Activated CD4-positive, alpha-beta T cell treated with anti-CD3 and anti-CD28 coated beads for 48 hours (primary cell): ENCODE measurements around the gene HDLBP.

Source experiments
- DNase-seq: peaks from one replicate; pipeline ENCODE4 v3.0.0-alpha.2; 2020

The HDLBP gene

DNA sequence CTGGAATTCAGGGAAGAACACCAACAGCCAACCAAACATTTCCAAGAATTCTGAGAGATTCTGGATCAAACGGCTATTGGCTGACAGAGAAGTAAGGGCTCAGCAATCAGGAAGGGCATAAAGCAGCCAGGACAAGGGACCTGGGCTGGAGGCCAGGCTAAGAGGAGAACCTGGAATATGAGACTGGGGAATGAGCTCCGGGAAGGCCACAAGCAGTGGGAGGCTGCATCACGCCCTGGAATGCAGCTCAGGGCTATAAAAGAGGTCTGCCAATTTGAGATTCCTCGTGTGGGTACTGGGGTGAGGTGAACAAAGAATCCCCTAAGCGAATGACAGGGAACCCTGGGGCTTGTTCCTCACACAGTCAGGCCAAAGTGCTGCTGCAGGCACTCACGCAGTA is 66.6 kb downstream of the HDLBP start:
- no peak for DNase-seq

DNA sequence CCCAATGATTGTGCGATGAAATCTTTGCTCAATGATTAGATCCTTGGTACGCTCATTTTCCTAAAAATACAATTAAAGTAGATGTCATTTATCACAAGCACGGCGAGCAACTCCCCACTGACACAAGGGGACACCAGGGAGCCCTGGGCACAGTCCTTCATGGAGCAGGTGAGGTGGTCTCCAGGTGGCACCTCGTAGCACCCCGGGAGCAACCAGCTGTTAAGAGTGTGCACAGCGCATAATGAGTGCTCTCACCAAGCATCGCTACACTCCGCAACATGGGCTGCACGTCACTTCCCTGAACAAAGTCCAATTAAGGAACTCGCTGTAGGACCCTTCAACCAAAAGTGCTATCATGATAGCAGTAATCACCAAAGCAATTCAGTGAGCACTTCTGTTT is 67.2 kb downstream of the HDLBP start:
- no peak for DNase-seq

DNA sequence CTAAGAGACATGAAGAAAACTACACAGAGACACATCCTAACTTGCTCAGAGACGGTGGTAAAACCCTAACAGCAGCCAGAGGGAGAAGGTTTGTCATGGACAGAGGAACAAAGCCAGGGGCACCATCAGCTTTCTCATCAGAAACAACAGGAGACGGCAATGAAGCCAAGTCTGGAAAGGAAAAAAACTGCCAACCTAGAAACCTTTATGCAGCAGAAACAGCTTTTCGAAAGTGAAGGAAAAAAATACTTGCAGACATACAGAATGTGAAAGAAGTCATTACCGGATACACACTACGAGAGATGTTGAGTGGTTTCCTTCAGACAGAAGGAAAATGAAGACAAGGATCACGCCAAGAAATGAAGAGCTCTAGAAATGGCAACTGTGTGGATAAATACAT is 71.1 kb downstream of the HDLBP start:
- DNase-seq = no peak

DNA sequence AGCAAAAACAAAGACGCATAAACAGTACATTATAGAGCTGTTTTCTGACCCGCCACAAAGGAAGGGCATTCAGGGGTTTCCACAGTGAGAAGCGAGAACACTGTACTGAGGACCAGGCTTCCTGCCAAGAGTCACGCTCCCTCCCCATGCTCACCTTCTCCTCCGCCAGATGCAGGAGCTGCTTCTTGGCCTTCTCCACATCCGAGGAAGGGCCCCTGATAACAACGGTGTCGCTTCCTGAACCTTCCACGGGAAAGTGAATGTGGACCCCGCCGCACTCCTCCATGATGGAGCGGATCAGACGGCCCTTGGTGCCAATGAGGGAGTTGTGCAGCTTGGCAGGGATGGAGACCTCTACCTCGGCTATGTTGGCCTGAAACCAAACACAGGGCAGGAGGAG is 73.2 kb downstream of the HDLBP start:
- no peak for DNase-seq

DNA sequence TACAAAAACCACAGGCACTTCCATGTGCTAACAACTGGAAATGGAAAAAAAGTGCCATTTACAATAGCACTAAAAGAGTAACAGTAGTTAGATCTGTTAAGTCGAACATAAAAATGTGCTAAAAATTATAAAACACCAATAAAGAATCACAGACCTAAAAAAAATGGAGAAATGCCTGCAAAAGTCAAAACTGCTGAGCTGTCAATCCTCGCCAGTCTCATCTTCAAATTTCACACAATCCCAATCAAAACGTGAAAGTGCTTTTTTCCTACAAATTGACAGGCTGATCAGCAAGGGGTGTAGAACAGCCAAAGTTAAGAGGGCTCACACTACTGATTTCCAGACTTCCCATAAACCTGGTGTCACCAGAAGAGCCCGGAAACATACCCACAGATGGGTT is 73.8 kb downstream of the HDLBP start:
- no peak for DNase-seq

DNA sequence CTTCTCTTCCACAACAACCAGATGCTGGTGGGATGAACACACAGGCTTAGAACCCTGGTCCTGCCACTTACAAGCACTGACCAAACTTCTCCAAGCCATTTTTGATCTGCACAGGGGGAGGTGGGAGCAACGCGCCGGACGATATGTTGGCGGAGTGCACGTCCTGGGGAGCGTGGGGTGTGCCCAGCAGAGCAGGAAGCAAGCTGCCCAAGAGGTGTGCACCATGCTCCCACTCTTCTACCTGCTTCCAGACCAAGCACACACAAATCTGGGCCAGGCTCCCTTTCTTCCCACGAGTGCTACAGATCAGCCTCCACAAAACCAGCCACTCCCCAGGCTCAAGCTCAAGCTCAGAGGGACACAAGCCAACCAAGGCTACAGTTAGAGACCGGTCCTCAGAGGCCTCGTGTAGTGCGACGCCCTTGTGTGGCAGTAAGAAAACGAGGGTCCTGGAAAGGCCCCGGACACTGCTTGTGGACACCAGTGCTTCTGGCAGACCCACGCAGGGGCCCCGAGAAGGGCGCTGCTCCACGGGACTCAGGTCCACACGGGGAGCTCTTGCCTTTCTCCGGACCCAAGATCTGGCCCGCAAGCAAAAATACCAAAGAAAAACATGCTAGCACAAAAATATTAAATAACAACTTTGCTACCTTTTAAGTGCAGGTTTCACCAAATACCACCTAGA is 75.0 kb downstream of the HDLBP start:
- DNase-seq = no peak

DNA sequence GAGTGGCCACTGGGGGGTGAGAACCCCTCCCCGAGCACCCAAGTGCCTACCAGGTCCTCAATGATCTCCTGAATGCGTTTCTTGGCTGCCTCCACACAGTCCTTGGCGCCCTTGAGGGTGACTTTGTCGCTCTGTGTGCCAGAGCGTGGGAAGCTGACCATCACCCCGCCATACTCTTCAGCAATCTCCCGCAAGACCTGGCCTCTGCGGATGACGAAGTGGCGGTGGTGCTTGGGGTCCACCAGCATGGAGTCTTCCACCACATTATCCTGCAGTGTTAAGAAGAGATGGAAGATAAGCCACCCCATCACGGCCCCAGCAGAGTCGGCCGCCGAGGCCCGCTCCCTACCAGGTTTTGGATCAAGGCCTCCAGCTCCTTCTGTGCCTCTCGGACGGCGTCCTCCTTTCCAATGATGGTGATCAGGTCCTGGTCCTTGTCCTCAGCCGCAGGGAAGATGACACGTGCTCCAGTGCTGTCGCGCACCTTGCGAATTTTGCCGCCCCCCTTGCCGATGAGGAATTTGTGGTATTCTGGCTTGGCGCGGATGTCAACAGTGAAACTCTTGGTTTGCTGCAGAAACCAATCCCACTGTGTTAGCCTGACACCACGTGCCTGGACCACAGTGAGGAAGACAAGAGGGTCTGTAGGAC is 75.8 kb downstream of the HDLBP start:
- no peak for DNase-seq

DNA sequence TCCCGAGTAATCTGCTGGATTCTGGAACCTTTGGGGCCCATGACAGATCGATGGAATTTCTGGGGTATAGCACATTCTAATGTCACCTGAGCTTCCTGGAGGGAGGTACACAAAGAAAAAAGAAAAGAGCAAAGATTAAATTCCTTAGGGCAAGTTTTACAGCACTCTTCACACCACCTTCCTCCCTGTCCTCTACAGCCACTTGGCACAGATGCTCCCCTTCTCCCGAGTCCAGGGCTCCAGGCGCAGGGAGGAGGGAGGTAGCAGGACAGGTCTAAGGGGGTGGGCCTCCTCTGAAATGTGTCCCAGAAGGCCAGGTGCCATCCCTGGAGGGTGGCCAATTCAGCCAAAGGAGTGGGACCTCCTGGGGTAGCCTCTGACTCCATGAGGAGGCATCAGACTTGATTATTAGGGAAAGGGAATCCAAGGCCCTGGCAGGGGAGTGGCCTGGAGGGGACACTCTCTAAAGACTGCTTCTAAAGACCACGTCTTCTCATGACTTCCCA is 76.7 kb downstream of the HDLBP start:
- no peak for DNase-seq

DNA sequence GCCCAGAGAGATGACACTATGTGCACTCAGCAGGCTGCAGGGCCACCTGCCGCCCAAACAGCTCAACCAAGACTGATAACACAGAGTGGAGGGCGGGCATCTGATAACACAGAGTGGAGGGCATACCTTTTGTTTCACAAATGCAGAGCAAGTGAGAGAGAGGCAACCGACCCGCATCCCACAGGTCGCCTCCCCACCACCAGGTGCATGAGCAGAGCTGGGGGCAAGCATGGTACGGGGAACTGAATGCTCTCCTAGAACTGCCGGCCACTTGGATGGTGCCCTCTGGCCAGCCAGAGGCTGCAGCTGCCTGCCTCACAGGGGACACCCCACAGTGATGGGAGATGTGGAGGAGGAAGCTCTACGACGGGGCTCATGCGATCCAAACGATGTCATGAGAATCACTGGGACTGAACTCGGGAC is 77.5 kb downstream of the HDLBP start:
- no peak for DNase-seq

DNA sequence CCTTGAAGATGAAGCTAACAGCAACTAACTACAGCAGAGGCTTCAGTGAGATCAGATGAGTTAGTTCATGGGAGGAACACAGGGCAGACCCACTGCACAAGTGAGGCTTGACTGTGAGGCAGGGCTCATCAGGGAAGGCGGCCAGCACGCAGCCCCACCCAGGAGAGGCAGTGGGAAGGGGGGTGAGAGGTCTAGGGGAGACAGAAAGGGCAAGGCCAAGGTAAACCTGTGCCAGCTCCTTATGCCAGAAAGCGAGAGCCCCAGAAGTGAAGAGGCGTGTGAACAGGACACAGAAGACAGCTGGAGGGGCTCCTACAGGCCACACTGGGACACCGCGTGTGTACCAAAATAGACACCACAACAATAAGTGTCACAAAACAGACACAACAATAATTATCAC is 78.4 kb downstream of the HDLBP start:
- DNase-seq = no peak

DNA sequence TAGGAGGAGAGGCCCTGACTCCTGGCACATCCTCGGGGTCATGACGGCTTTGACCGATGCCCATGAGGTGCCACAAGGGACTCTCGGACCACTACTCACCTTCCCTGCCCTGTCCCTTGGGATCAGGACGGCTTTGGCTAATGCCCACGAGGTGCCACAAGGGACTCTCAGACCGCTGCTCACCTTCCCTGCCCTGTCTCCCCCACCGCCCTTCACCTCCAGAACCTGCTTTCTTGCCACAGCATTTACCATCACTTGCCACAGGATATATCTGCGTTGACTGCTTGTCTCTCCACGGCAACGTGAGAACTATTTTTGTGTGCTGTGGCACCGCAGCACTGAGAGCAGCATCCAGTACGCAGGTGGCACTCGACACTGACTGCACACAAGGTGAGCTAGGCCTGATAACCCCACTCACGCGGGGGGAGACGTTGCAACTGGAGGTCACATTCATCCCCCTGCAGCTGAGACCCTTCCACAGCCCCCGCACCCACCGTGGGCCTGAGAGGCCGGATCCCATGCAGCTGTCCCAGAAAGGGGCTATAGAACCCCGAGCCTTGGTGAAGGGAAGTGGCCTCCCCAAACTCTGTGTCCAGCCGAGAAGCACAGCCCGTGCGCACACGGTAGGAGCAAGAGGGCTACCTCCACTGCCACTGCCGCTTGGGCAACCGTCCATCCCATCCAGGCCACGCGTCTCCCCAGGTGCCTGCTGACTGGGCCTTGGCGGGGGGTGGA is 79.4 kb downstream of the HDLBP start:
- DNase-seq = no peak

DNA sequence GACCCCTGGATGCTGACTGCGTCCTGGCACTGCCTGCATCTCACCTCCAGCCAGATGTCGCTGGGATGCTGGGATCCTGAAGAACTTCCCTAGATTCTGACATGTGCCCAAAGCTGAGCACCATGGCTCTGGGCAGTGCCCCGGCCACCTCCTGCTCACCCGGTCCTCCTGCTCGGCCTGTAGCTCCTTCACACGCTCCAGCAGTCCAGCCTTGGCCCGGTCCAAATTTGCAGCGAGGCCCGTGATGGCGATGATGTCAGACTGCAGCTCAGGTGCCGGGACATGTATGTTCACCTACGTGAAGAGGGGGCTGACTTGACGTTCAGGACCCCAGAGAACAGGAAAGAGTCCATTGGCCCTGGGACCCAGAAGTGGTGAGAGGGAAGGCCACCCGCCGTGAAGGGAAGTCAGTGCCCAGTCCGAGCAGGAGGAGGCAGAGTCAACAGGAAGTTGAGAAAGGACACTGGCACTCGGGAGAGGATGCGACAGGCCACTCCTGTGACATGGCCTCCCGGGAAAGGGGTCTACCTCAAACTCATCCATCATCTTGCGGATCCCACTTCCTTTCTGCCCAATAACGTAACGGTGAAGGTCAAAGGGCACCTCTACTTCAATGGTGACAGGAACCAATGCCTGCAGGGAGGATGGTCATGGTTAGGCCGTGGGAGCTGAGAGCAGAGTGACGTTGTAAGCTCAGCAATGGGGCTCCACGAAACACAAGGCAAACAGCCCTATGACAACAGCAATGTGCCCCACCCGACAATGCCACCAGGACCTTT is 80.3 kb downstream of the HDLBP start:
- no peak for DNase-seq

DNA sequence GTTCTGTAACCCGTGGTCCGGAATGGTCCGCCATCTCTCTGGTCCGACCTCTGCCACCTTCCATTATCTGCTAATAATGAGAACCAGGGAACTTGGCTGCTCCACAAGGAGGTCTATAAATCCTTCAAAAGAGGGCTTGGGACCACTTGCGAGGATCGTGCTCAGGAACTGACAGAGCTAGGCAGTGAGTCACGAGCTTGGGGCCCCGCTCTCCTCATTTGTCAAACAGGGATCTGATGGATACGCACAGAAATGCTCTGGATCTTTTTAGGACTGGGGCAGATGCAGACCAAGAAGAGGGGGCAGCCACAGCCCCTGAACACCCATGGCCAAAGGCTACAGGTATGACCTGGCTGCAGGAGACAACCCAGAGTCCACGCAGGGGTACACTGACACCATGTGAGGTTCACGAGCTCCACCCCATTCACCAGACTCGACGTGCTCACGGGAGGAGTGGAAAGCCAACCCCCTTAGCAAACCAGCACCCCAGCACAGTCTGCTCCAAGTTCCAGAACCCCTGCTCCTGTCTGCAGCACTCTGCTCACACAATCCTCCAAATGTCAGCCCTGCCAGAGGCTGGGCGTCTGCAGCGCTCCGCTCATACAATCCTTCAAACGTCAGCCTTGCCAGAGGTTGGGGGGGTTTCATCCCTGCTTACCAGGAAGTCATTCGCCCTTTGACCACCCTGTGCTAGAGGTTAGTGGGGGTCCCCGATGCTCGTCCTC is 81.2 kb downstream of the HDLBP start:
- no peak for DNase-seq

DNA sequence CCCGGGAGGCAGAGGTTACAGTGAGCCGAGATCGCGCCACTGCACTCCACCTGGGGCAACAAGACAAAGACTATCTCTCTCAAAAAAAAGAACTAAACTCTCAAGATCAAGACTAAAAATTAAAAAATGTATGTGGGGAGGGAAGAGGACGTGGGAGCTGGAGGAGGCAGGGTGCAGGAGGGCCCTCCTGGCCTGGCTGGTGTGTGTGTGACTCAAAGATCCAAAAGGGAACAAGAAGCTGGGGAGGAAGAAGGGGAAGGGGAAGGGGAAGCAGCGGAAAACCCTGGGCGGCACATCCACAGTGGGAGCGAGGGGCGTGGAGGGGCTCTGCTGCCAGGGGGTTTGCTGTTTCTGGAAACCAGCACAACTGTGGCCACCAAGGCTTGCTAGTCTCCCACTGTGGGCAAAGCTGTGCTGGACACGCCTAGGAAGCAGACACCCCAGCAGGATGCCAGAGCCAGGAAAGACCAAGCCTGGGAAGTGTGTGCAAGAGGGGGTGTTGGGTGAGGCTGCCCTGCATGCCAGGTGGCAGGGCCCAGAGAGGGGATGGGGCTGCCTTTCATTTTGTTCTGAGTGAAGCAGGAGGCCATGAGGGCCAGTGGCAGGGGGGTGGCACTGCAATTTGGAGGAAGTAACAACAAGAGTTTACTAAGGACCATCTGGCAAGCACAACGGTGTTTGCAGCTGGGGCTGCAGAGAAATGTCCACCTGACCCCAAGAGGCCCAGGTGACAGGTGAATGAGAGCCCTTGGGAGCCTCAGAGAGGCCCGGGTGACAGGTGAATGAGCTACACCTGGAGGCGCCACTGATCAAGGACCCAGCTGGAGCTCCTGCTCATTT is 82.5 kb downstream of the HDLBP start:
- DNase-seq = no peak

DNA sequence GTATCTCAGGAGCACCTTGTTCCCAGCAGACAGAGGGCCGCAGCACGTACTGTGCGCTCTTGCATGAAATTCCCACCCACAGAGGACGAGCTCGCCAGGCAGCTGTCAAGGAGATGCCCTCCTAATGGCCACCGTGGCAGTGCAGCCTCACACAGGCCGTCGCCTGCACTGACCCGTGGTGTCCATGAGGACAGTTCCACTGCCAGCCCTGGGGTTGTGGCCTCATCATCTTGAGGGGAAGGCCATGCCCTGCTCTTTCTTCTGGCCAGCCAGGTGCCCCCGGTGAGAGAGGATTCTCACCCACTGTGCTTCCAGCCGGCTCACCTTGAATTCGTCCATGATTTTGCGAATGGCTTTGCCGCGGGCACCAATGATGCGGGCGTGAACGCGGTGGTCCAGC is 85.0 kb downstream of the HDLBP start:
- DNase-seq = no peak

DNA sequence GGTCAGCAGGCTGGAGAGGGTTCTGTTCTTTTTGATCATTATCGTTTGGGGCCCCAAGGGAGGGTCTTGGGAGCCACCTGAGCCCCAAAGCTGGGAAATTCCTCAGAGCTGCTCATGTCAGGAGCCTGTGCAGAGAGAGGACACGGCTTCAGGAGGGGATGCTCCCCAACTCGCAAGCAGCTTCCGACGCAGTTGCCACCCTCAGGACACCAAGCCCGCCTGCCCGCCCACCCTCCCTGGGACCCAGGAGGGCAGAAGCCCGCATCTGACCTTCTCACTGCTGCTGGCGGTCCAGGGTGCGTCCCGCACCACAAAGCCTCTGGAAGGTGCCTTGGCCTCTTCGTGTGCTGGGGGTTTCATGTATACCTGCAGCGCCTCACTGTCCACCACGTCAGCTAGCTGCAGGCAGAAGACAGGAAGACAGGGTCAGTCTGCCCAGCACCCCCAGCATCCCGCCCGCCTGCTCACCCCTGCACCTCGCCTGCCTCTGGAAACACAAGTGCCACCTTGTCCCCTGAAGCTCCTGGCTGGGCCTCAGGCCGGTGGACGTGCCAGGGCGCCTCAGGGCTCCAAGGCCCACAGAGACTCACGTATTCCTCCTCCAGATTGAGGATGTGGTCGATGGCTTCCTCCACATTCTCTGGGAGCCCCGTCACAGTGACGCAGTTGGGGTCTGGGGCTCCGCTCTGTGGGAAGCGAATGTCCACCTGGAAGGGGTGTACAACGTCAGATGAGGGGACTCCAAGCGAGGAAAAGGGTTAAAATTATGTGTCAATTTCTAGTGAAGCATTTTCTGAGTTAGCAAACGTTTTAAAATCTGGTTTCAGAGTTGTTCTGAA is 85.7 kb downstream of the HDLBP start:
- no peak for DNase-seq

DNA sequence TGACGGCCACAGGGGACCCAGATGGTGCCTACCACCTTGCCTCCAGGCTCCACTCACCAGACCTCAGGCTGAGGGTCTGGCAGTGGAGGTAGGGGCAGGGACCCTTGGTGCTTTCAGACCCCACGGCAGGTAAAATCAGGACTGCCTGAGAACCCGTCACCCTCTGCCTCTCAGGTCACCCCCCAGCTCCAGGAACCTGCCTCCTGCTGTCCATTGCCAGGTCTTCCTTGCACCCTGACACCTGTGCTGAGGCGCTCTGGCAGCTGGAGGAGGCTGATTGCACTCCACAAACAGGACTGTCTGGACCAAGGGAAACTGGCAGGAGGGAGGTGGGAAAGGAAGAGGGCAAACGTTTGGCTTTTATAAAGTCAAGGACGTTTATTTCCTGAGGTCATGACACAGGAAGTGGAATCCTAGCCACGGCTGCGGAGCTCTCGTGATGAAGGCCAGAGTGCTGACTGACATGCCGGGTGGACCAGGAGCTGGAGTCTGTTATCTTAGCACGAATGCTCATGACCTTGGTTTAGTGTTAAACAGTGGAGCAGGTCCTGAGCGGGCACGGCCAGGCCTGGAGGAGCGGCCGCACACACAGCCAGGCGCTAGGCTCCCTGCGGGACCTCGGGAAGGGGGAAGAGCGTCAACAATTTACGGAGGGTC is 86.5 kb downstream of the HDLBP start:
- no peak for DNase-seq

DNA sequence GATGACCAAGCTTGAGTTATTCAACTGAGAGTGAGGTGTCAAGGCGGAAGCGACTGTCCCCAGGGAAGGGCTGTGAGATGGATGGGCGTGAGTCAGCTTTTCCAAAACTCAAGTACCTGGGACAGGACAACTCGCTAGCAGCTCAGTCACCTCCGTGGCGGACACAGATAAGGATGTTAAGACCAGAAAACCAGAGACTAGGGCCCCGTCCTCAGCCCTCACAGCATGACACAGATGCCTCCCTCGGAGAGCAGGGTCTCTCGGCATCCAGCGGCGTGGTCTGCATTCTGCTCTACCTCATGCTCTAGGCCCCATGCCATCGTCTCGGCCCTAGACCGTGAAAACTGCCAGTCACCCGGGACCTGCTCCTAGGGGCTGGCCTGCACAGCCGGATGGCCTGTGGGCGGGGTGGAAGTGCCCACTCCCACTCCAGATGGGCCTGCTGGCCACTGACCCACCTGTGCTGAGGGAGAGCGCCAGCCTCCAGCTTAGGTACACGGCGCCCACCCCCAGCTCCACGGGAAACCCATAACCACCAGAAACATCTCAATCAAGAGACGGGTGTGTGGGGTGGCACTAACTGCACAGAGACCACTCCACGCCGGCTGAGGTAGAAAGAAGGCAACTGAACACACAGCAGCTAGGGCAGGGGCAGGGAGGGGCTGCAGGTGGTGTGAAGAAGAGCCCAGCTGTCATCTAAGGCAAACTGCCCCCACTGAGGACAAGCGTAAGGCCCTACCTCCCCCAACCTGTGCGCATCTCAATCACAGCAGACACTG is 87.2 kb downstream of the HDLBP start:
- DNase-seq = no peak

DNA sequence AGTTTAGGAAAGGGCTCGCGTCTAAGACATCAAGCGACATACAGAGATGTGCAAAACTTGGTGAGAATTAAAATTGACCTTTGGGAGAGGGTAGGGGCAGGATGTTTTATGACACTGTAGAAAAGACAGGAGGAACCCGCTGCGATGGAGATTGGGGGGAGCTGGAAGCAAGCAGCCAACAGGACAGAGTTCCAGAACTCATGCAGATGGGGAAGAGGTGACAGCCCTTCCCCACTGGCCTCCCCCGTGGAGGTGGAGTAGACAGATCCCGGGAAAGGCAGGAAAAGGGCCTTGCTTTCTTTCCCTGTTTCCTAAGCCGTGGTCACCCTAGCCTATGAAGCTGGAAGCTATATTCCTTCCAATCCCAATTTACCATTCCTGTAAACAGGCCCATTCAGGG is 87.9 kb downstream of the HDLBP start:
- DNase-seq = no peak
